ENCODE measurements around the gene ATG16L2. TPM values are rescaled to one million over a fixed set of nuclear protein-coding genes. Genes with fewer than 3 reads are reported as not detected.

Gene ATG16L2, protein sequence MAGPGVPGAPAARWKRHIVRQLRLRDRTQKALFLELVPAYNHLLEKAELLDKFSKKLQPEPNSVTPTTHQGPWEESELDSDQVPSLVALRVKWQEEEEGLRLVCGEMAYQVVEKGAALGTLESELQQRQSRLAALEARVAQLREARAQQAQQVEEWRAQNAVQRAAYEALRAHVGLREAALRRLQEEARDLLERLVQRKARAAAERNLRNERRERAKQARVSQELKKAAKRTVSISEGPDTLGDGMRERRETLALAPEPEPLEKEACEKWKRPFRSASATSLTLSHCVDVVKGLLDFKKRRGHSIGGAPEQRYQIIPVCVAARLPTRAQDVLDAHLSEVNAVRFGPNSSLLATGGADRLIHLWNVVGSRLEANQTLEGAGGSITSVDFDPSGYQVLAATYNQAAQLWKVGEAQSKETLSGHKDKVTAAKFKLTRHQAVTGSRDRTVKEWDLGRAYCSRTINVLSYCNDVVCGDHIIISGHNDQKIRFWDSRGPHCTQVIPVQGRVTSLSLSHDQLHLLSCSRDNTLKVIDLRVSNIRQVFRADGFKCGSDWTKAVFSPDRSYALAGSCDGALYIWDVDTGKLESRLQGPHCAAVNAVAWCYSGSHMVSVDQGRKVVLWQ
- total RNA-seq = 29.5 TPM
- long read RNA-seq, transcript ATG16L2-201 (18 exons, 2,243 nt) = major isoform, 18 of 82 reads
- long read RNA-seq, partial matches to known transcripts = 13 of 82 reads
- long read RNA-seq, other reads (novel, unspliced or antisense) = 45 of 82 reads

DNA sequence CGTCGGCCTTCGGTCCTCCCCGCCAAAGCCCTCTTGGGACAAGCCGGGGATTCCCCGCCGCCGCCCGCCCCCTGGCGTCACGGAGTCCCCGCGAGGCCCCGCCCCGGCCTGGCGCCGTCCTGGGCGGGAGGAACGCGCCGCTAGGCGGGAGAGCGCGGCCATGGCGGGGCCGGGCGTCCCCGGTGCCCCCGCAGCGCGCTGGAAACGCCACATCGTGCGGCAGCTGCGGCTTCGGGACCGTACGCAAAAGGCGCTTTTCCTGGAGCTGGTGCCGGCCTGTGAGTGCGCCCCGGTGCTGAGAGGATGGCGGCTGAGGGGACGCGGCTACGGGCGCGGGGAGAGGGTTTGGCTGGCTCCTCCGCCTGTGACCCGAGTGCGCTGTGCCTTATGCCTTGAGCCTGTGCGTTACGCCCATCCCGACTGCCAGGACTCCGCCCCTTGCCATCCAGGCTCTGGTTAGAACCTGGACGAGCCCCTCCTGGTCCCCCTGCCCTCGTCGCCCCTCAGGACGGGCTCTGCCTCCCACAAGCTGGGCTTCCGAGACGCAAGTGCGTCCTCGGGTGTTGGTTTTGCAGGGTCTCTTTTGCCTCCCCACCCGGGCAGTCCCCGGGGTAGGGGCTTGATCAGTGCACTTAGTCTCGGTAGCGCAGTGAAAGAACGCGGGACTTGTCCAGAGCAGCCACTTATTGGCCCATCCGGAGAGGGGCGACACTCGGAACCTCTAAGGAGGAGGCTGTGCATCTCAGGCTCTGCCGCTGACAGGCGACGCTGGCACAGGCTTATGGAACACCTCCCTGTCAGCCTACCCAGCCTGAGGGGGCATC, at the start of gene ATG16L2:
ATG16L2 (plus strand) TSS at position 126 of the 824 bp plus-strand sequence; CDS start at position 161, 35 bp downstream.
- DNase-seq (ENCODE audit: low spot score) = peak; percentile 98

DNA sequence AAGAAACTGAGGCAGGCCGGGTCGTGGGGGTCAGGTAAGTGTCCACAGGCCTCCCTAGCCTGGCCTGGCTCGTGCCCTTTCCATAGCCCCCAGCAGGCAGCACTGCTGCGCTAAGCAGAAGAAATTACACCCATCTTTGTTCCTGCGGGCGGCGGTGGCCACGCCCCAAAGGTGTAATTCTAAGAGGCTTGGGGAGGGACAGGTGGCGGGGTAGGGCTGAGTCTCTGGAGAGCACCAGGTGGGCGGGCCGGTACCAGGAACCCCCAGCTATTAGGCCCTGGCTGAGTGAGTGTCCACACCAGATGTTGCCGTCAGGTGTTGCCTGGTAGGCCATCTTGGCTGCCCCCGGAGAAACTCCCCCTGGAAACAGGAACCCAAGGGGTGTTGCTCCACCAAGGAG, 49.7 kb upstream of the ATG16L2 start:
- no peak for DNase-seq (ENCODE audit: low spot score)

DNA sequence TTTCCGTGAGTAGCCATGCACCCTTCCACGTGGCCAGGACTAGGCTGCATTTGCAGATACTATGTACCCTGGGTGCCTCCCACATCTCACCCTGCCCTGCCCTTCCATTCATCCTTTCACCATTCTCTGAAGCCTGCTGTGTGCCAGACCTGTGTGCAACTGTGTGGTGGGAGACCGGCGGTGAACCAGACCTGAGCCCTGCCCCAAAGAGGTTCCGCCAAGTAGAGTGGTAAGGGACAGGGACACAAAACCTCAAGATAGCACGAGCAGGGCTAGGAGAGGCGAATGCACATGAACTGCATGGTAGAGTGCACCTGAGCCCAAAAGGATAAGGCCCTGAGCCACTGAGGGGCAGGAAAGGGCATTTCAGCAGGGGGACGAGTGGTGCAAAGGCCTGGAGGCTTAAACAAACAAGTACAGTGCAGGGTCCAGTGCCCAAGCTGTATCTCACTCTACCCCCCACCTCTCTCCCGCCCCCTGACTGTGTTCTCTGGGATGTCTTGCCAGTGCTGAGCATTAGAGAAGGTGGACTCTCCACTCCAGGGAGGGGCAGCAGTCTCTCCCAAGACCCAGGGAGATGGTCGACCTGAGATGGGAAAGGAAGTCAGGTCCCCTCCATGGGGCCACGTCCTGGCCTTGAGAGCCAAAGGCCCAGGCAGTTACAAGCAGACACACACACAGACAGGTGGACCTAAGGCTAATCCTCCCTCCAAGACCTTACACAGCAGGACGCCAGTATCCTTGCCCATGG, 47.9 kb upstream of the ATG16L2 start:
- DNase-seq (ENCODE audit: low spot score) = no peak

DNA sequence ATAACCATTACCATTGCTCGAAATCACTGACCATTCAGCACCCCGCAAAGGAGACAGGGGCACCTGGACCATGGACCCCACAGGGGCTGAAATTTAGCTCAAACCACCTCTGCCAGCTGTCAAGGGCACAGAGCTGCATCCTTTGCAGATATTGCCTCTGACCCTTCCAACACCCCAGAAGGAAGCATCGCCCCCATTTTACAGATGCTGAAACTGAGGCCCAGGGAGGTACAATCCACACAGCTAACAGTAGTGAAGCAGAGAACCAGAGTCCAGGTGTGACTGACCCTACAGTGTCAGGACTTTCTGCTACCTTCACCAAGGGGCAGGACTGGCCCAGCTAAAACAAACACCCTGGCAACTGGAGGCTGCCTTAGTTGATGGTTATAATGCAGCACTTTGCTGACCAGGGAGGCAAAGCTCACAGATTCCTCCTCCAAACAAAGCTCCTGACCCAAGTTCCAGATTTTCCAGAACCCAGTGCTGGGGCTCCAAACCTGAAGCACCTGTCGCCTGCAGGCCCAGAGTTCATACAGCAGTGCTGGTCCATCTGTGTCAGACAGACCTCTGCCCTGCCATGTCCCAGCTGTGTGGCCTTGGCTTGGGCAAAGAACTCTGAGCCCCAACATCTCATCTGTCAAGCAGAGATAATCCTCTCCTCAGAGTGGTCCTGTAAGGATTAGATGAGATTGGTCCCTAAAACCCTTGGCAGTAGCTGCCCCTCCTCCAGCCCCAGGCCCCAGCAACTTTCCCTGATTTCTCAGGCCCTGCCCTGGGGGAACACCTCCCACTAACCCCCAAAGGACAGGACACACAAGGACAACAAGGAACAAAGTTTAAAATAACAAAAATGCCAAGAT, 46.8 kb upstream of the ATG16L2 start:
- DNase-seq (ENCODE audit: low spot score) = no peak

DNA sequence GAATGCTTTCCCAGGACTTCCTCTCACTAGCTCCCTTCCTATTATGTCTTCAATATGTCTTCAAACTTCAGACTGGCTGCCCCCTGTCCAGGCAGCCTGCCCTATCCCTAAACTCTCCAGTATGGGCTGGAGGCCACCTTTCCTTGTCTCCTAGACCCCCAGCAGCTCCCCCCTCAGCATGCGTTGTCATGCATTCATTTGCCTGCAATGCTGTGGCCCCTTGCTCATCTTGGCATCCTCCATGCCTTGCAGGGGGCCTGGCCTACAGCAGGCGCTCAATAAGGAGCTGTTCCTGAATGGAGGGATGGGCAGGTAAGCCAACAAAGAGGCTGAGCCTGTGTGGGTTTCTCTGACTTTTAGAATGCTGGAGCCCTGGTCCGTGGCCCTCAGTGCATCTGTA, 45.6 kb upstream of the ATG16L2 start:
- DNase-seq (ENCODE audit: low spot score) = no peak

DNA sequence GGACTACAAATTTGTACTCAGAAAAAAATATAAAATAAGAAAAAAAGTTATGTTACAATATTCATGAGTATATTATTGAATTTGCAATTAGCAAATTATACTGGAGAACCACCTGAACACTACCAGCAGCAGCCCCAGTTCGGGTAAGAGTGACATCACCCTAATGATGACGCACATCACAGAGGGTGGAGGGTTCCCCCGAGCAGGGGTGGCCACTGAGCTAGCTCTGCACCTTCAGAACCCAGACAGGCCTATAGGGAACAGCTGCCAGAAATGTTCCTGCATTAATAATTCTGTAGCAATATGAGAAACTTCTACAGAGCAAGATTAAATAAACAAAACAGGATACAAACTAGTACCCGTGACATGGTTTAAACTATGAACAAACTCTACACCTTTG, 44.5 kb upstream of the ATG16L2 start:
- DNase-seq (ENCODE audit: low spot score) = no peak

DNA sequence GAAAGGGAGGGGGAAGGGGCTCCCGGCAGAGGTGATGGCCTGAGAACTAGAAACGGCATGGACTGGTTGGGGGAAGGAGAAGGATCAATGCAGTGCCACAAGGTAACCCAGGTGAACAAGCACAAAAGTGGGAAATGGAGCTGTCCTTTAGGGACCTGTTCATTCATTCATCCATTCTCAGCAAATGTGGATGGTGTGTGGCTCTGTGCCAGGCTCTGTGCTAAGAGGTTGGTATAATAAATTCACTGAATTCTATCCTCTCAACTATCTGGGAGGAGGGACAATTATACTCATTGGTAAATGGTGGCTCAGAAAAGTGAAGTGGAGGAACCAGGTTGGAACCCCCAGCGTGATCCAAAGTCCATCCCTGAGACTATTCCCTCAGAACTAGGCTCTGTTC, 43.4 kb upstream of the ATG16L2 start:
- DNase-seq (ENCODE audit: low spot score) = no peak

DNA sequence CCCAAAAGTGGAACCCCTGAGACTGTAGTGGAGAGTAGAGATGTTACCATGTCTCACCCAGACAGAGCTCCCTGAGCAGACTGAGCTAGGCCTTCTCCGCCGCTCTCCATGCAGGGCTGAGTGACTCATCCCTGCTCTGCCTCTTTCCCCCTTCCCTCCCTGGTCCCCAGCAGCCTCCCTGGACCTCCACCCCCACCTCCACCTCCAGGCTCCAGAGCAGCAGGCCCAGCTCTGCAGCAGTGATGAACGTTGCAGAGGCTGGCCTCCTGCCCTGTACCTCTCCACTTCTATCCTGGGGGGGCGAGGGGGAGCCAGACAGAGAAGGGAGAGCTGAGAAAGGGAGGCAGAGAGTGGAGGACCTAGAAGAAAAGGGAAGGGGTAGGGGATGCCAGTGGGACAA, 42.7 kb upstream of the ATG16L2 start:
- no peak for DNase-seq (ENCODE audit: low spot score)

DNA sequence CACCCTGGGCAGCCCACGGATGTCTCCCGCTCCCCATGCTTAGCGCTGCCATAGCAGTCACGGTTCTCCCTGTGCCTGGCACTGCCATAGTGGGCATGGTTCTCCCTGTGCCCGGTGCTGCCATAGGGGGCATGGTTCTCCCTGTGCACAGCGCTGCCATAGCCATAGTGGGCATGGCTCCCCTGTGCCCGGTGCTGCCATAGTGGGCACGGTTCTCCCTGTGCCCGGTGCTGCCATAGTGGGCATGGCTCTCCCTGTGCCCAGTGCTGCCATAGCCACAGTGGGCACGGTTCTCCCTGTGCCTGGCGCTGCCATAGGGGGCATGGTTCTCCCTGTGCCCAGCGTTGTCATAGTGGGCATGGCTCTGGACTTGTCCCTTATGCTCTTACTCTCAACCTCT, 42.2 kb upstream of the ATG16L2 start:
- DNase-seq (ENCODE audit: low spot score) = no peak

DNA sequence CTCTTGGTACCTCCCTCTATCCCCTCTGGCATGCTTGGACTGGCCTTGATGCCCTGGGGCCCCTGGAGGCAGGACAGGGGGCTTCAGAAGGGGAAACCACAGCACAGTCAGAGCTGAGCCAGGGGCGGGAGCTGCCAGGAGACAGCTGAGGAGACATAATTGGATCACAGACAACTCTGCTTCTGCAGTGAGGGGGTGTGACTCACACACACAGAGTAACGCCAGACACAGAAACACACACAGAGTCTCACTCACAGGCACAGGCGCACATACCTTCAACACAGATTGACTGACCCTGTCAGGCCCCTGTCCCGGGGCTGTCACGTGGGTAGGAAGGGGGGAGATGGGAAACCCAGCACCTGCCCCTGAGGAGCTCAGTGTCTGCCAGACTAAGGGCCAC, 40.9 kb upstream of the ATG16L2 start:
- no peak for DNase-seq (ENCODE audit: low spot score)

DNA sequence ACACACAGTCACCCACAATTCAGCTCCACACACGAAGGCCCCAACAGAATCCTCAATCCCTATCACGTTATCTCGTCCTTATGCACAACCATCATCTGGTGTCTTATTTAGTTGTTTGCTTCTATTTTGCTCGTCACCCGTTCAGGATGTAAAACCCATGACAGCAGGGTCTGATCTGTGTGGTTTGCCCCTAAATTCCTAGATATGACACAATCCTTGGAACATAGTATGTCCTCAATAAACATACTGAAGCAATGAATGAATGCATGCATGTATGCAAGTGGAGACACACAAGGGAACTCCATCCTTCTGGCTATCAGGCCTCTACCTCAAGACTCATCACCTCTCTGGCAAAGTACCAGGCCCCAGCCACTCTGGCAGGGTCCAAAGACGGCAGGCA, 40.5 kb upstream of the ATG16L2 start:
- no peak for DNase-seq (ENCODE audit: low spot score)

DNA sequence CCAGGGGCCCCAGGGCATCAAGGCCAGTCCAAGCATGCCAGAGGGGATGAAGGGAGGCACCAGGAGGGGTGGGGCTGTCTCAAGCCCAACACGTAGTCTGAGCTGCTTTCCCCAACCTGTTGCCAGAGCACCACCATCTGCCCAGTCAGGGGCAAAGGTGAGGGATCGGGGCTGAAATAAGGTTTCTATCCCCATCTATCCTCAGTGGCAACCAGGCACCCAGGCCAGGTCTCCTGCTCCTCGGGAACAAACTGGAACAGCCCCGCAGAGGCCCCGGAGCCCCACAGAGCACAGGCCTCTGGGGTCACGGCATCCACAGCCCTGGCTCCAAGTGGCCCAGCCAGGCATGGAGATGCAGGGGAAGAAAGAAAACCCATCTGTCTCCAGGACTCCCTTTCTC, 39.7 kb upstream of the ATG16L2 start:
- no peak for DNase-seq (ENCODE audit: low spot score)

DNA sequence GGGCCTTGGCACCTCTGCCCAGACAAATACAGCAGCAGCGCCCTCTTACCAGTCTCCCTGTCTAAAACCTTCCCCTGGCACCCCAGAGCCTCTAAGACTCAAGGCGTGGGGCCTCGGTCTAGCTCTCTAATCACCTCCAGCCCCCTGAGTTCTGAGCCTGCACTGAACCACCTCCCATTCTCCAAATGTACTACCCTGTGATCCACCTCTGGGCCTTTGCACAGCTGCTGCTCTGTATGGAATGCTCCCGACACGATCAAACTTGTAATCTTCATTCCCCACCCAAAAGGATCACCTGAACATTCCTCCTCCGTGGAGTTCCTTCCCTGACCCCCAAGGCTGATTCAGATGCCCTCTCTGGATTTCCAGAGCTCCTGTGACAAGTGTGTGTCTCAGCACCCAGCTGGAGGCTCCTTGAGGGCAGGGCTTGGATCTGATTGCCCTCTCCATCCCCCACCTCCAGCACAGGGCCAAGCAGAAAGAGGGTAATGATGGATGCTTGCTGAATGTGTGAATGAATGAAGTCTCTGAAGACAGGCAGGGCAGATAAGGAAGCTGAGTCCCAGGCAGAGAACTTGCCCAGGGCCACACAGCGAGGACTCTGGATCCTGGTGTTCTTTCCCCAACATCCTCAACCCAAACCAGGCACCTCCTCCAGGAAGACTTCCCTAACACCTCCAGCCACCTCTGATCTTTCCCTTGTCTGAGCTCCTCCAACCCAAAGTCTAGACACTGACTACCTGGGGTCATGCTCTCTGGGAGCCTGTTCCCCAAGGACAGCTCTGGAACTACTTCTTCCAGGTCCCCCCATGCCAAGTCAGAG, 38.7 kb upstream of the ATG16L2 start:
- no peak for DNase-seq (ENCODE audit: low spot score)

DNA sequence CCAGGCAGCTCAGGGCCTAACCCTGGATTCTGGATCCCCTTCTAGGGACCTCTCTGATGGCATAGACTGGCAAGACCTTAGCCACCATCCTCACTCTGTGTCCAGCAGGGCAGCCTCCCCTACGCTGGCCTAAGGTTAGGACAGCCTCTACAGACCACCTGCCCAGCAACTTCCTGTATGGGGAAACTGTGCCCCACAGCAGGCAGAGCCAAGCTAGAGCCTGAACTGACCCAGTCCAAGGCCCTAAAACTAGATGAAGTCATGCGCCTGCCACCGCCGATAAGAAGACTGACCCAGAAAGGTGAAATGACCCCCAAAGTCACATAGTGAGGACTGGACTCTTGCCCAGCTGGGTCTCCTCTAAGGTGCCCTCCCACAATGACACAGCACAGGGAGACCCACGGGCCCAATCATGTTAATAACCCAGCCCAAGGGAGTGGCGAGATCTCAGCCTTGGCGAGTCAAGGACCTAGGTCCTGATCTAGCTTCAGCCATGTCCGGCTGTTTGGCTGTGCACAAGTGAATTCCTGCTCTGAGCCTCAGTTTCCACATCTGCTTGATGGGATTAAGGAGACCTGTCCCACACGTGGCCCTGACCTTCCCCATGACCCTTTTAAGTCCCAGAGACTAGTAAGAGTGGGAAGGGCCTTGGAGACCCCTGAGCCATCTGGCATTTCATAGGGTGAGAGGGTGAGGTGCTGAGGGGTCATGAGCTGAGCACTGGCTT, 37.9 kb upstream of the ATG16L2 start:
- no peak for DNase-seq (ENCODE audit: low spot score)

DNA sequence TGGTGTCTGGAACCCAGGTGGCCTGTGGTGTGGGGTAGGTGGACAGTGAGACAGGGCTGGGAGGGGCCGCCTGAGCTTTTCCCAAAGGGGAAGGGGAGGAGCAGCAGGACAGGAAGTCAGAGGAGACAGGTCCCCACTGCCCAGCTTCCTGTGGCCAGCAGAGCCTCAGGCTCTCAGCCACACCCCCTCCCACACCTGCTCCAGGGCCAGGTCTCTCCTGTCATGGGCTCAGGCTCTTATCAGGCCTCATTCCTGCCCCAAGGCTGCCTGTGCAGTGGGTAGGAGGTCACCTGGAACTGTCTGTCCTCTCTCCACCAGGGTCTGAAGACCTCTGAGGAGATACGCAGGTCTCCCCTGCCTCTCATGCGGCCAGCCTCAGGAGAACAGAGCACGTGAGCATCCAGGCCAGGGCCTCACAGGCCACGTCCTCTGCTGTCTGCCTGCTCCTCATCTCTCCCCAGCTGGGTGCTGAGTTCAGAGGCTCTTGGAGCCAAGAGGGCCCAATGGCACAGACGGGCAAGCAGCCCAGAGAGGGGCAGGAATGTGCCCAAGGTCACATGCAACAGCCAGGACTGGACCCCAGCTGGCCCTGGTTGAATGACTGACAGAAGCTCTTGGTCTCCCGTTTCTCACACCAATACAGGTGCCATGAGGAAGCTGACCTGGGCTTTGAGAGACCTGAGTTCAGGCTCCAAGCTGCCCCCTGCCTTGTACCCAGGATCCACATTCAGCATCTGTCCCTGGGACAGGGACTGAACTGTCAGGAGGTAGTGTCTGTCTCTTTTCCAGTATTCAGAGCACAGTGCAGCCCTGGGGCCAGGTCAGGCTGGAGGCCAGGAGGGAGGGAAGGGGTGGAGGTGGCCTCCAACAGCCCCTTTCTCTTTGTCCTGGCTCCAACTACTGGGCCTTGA, 37.1 kb upstream of the ATG16L2 start:
- no peak for DNase-seq (ENCODE audit: low spot score)

DNA sequence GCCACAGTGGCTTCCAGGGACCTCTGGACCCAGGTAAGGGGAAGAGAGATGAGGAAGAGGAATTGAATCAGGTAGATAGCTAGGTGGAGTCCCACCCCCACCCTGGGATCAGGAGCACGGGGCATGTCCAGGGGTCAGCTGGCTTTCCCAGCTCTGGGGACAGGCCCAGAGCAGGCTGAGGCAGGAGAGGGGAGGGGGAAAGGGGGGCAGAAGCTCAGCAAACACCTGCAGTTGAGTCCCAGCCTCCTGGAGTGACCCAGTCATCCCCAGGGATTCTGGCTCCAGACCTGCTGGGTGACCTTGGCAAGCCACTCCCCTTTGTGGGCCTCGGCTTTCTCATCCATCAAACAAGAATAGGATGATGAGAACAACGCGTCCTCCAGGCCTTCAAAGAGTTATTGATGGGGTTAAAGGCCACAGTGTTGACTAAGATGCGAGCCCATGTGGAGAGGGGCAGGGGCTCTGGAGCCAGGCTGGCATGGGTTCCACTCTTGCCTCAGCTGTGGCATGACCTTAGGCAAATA, 36.4 kb upstream of the ATG16L2 start:
- DNase-seq (ENCODE audit: low spot score) = no peak
